Left kidney (tissue), 2 donors: ENCODE measurements around the gene UNK. TPM values are rescaled to one million over a fixed set of nuclear protein-coding genes. Genes with fewer than 3 reads are reported as not detected.
"Not testable (repeated sequence)": the region's sequence is repeated elsewhere in the genome, so short reads cannot be mapped to it uniquely, and the experiment has no call there.

ENCODE experiments used
- DNase-seq: peaks from one replicate; pipeline ENCODE4 v3.0.0-alpha.2; 2013
- polyA plus RNA-seq: library from polyadenylated mRNA; unstranded; fragments of 120-200 nt; gene quantifications from one replicate; pipeline ENCODE4 v1.2.1, GENCODE V29; 2013; ENCODE audit not compliant: insufficient read length

The UNK gene
- polyA plus RNA-seq, 1 donor = 50.3 TPM

DNA sequence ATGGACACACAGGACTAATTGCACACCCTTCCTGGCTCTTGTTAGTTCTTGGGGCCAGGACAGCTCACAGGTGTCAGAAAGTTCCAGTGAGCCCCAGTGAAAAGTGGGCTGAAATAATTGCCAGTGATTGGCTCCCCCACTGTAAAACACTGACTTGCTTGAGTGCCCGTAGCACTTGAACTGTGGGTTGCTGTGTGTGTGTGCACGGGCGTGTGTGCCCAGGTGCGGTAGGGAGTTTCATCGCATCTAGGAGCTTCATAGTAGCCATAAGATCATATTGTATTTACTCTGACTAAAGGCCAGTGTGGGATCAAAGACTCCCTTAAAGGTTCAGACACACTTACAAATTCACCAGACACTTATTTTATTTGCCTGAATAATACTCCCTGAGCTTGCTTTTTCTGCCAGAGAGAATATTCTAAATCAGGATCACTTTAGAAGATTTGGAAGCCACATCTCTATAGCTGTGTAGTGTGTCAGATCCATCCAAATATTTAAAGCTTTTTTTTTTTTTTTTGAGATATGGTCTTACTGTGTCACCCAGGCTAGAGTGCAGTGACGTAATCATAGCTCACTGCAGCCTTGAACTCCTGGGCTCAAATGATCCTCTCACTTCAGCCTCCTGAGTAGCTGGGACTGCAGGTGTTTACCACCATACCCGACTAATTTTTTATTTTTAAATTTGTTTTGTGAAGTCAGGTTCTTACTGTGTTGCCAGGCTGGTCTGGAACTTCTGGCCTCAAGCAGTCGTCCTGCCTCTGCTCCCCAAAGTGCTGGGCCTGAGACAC, 11.4 kb downstream of the UNK start:
- DNase-seq = no peak

DNA sequence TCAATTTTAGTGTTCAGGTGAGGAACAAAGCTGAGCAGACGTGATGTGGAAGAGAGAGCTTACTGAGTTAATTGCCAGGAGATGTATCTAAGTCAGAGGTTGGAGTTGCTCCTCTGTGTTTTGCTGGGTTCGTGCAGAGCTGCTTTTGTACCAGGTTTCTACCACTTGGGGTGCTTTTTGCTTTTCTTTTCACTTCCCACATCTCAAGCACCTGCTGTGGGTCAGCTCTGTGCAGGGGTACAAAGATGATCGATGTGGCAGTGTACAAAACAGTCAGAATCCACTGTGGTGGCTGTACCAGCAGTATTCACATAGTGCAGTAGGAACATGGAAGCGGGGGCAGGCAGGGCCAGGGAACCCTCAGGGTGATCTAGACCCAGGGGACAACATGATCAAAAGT, 14.8 kb downstream of the UNK start:
- DNase-seq = no peak

DNA sequence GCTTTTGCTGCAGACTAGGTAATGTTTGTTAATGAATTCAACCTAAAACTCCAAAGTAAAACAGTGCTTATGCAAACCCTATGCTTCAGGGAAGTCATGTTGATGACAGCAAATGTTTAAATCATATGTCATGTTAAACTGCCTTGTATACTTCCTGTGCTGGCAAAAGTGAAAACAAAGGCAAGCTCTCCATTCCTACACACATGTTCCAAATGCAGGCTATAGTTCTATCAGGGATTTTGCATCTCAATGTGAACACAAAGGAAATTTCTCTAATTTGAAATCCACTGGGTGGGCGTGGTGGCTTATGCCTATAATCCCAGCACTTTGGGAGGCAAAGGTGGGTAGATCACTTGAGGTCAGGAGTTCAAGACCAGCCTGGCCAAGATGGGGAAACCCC, 19.3 kb downstream of the UNK start:
- DNase-seq = no peak

DNA sequence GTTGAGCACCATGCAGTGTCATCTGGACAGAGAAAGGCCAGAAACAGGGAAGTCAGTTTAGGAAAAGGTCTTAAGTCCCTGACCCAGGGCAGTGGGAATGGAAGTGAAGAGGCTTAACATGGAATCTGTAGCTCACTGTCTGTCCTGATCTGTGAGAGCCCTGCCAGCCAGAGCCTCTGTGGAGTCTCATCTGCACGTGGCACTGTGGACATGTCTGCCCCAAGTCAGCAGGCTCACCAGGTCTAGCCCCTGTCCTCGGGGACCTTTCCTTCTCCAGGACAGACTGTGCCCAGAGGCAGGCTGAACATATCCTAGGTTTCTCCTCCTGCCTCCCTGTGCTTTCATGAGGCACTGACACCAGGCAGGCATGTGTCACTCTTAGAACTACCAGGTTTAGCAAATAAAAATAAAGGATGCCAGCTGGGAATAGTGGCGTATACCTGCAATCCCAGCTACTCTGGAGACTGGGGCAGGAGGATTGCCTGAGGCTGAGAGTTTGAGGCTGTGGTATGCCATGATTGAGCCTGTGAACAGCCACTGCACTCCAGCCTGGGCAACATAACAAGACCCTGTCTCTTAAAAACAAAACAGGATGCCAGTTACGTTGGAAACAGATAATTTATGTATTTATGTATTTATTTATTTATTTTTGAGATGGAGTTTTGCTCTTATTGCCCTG, 22.4 kb downstream of the UNK start:
- no peak for DNase-seq

DNA sequence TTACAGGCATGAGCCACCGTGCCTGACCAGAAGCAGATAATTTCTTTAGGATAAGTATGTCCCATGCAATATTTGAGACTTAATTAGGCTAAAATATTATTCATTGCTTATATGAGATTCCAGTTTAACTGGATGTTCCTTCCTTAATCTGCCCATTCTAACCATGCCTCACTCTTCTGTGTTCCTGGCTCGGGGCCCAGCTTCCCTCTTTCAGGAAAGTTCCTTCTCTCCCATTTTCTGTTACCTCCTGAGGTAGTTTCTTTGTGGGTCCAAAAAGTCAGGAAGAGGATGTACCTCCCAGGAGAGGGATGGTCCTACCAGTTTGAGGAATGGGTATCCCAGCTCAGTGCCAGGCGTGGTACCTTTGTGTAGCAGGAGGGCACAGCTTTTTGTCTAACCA, 23.3 kb downstream of the UNK start:
- no peak for DNase-seq

DNA sequence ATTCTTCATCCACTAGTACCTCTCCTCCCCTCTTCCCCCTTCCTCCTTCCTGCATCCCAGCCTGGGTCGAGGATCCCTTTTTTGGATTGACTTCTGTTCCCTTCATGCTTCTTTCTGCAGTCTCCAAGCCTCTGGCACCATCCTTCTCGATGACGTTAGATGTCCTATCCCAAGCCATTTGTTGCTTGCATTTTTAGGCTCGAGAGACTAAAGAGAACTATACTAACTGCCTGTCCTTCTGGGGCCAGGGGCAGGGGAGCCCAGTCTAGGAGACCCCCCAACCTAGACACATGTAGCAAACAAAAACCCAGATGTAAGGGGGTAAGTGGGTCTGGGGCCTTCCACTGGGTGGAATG, 23.9 kb downstream of the UNK start:
- DNase-seq = no peak

DNA sequence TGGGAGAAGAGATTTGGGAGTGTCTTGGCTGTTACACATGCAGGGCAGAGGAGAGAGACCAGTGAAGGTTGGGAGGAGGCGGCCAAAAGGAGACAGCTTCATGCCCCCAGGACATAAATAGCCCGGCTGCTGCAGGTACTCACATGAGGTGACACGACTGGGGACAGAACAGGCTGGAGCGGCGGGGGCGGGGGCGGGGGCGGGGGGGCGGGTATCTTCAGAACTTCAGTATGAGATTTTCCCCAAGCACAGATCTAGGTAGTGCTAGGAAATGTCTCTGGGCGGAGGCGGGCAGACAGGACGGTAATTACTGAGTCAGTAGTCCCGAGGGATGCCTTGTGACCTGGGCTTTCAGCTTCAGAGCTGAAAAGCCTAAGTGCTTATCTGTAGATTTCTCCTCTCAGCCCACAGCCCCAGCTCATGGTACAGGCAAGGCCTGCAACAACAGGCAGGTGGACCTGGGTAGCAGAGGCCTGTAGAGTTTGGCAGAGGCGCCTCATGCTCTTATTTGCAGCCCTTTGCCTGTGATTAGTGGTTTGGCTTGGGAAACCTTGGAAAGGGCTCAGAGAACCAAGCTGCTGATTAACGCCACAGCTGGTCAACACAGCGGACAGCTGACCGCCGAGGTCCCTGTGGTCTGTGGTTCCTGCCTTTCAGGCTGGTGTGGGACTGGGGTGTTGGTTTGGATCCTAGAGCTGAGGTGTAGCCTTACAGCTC, 24.5 kb downstream of the UNK start:
- DNase-seq = no peak

DNA sequence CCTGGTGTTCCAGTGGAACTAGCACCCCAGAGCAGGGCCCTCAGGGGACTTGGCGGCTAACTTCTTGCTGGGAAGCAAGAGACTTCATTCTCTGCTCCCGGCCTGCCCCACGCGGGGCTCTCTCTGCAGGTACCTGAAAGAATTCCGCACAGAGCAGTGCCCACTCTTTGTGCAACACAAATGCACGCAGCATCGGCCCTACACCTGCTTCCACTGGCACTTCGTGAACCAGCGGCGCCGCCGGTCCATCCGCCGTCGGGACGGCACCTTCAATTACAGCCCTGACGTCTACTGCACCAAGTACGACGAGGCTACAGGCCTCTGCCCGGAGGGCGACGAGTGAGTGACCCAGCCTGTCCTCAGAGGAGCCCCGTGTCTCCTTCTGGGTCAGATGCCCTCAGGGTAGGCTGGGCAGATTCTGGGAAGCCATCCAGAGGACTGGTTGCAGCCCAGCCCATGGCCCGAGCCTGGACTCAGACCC, 25.1 kb downstream of the UNK start:
- DNase-seq = no peak

DNA sequence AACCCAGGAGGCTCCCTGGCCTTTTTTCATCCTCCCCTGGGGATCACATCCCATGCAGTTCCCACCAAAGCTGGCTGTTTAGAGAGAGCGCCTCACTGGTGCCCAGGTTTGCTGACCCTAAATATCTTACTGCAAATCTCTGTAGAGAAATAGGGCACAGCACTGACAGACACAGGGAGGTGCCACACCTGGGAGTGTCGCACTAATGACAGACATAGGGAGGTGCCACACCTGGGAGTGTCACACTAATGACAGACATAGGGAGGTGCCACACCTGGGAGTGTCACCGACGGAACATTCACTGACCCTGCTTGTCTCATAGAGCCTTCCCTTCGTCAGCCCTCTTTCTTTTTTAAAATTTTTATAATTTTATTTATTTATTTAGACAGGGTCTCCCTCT, 25.6 kb downstream of the UNK start:
- DNase-seq = no peak

DNA sequence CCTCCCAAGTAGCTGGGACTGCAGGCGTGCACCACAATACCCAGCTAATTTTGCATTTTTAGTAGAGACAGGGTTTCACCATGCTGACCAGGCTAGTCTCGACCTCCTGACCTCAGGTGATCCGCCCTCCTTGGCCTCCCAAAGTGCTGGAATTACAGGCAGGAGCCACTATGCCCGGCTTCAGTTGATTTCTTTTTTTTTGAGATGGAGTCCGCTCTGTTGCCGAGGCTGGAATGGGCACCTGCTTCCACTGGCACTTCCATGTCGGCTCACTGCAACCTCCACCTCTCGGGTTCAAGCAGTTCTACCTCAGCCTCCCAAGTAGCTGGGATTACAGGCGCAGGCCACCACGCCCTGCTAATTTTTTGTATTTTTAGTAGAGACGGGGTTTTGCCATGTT, 26.1 kb downstream of the UNK start:
- DNase-seq = not testable (repeated sequence)

DNA sequence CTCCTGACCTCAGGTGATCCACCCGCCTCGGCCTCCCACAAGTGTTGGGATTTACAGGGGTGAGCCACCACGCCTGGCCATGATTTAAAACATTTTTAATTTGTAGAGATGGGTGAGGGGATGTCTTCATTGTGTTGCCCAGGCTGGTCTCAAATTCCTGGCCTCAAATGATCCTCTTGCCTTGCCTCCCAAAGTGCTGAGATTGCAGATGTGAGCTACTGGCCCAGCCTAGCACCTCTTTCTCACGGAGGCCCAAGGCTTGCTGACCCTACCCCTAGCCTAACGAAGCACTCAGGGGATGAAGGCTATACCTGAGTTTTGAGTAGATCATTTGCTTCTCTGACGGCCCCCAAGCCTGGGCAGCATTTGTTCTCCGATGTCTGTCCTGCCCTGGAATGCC, 26.6 kb downstream of the UNK start:
- no peak for DNase-seq

DNA sequence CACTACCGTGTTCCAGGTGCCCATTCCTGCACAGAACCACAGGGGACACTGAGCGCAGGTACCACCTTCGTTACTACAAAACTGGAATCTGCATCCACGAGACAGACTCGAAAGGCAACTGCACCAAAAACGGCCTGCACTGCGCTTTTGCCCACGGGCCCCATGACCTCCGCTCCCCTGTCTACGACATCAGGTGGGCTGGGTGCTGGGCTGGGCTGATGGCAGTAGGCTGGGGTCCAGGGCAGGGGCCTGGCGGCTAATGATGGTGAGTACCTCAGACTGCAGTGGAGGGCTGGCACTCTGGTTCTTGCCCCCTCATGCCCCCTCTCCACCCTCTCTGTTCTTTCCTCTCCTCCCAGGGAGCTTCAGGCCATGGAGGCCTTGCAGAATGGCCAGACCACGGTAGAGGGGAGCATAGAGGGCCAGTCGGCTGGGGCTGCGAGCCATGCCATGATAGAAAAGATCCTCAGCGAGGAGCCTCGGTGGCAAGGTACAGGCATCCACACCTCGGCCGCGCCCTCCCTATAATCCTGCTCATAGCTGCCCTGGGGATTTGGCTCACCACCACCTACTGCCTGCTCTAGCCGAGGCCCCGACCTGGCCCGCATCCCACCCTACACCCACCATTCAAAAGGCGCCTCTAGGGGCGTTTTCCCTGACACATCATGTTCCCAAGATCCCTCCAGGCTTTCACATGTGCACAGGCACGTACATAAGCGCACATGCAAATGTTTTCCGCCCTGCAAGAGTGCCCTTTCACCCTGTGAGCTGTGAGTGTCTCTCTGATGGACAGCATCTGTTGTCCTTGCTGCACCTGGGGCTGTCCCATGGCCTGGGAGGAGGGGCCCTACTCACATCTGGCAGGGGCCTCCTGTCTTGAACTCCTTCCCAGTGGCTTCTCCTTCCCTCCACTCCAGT, 27.7 kb downstream of the UNK start:
- DNase-seq = no peak

DNA sequence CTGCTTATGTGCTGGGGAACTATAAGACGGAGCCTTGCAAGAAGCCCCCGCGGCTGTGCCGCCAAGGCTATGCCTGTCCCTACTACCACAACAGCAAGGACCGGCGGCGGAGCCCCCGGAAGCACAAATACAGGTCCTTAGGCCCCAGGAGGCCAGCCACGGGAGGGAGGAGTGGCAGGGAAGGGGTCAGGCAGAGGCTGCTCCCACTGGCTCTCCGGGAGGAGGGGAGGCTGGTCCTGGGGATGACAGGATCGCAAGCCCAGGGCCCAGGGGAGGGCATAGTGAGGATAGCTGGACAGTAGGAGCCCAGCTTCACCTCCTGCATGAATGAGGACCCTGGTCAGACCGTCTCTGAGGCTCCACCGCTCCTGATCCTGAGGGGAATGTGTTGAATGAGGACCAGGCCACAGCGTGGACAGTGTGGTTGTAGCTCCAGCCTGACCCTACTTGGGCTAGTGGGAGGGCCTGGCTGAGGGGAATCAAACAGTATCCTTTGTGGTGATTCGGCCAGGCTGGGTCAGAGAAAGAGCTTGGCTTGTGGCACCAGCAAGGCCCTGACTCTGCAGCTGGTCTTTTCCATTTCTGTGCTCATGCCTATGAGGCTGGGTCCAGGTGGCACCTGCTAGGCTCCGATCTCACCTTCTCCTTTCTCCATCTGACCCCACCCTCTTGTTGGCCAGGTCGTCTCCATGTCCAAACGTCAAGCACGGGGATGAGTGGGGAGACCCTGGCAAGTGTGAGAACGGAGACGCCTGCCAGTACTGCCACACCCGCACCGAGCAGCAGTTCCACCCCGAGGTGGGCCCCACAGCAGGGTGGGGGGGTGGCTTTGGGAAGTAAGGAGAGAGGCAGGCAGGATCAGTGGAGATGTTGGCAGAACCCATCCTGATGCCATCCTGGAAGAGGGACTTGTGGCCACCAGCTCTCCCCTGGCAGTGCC, 28.7 kb downstream of the UNK start:
- DNase-seq = no peak

DNA sequence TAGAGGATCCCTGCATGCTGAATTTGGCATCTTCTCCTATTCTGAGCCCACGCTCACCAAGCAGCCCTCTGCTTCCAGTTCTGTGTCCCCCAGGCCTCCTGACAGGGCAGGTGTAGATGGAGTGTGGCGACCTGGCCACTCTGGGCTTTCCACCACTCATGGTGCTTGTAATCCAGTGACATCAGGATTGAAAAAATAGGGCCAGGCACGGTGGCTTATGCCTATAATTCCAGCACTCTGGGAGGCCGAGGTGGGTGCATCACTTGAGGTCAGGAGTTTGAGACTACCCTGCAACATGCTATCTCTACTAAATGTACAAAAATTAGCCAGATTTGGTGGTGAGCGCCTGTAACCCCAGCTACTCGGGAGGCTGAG, 29.4 kb downstream of the UNK start:
- no peak for DNase-seq

DNA sequence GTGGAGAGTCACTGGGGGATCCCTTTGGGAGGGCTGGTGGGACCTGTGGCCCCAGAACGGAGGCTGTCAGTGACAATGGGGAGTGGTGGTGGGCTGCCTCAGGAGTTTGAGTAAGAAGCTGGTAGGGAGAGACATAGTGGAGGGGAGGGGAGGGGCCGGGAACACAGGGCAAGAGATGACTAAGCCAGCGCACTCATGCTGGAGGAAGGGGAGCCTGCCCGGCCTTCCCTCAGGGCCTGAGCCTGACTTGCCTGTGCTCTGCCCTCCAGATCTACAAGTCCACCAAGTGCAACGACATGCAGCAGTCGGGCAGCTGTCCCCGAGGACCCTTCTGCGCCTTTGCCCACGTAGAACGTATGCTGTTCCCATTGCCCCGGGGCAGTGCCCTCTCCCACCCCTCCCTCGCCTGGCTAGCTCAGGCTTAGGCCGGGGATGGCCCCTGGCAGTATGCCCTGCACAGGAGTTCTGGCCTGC, 30.3 kb downstream of the UNK start:
- no peak for DNase-seq

DNA sequence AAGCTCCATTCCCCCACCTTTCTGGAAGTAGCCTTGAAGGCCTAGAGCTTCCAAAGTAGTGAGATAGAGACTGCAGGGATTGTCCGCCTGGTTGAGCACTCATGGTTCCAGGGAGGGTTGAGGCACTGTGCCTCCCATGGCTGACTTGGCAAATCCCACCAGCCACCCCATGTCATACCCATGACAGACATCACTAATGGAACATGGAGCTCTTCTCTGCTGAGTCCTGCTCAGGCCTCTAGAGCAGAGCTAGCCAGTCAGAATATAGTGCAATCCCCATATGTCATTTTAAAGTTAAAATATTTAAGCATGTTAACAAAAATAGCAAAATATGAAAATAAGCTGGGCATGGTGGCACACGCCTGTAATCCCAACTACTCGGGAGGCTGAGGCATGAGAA, 30.8 kb downstream of the UNK start:
- DNase-seq = no peak

DNA sequence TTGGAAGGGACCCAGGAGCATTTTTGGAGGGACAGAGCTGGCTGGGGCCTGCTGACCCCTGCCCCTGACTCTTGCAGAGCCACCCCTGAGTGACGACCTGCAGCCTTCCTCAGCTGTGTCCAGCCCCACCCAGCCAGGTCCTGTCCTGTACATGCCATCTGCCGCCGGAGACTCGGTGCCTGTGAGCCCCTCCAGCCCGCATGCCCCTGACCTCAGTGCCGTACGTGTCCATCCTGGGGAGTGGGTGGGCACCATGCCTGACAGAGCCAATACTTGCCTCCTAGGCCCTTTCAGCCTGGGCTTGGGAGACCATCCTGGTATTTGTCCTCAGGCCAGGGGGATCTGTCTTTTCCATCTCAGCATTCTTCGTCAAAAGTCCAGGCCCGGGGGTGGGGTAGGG, 32.1 kb downstream of the UNK start:
- DNase-seq = no peak

DNA sequence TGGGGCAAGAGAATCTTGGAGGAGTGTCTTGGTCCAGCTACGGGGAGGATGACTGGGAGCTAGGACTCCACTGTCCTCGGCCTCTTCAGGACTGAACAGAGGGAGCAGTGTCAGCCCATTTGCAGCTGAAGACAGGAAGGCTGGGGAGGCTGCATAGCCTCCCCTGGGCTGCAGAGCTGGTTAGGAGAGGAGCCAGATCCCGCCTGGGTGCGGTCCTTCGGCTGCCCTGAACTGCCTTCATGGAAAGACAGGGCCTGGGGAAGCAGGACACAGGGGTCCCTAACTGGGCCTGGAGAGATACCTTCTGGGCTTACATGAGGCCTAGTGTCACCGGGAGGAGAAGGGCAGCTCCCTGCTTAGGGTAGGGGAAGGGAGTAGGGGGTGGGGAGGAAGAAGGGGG, 33.0 kb downstream of the UNK start:
- DNase-seq = no peak

DNA sequence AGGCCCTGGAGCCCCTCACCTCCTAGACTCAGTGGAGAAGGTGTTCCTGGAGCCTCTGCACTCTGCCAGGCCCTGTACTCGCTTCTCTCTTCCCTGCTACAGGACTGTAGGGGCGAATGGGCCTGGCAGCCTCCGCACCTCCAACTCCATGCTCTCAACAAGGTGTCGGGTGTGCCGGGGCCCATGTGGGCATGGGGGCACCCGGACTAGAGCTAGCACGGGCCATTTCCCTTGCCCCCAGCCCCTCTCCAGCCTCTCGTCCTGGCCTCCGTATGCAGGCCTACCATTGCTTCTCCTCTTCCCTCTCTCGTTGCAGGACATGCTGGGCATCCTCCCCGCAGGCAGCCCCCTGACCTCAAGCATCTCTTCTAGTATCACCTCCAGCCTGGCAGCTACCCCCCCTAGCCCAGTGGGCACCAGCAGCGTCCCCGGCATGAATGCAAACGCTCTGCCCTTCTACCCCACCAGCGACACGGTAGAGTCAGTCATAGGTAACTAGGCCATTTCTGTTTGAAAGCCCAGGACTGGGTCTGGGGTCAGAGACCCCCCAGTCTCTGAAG, 33.8 kb downstream of the UNK start:
- no peak for DNase-seq

DNA sequence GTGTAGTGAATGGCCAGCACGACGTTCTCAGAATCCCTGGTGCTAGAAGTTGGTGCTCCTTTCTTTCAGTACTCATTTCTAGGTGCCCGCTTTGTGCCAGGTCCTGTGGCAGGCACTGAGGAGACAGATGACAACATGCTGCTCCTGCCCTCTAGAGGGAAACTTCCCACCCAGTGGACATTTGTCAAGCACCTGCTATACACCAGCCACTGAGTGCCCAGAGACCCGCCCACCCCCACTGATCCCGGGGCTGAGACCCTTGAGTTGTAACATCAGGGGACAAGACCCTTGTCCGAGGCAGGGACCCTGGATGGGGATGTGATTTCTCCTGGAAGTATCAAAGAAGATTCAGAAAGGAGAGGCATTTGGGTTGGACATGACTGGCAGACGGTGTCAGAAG, 34.5 kb downstream of the UNK start:
- no peak for DNase-seq

DNA sequence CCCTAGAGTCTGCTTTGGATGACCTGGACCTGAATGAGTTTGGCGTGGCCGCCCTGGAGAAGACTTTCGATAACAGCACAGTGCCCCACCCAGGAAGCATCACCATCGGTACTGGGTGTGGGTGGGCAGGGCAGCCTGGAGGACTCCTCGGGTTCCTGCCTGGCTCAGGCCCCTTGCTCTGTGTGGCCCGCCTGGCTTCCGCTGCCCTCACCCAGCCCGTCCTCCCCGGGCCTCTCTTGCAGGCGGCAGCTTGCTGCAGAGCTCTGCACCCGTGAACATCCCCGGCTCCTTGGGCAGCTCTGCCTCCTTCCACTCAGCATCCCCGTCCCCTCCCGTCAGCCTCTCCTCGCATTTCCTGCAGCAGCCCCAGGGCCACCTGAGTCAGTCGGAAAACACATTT, 35.1 kb downstream of the UNK start:
- DNase-seq = no peak
